ENCODE results near the gene ZNRF3. TPM values are rescaled to one million over a fixed set of nuclear protein-coding genes. Genes with fewer than 3 reads are reported as not detected.
A peak's percentile ranks its signal among the peaks of the same experiment; 100 is the strongest.

The ZNRF3 gene
- total RNA-seq, 6 donors from 2014 or later = 11.4 to 16.9 (median 14.4) TPM

- no peaks in the 10 kb centered on the region for H3K27me3 ChIP-seq
- H3K27ac ChIP-seq = no peak overlapping the region
- H3K4me1 ChIP-seq = no peaks in the 10 kb centered on the region
- DNase-seq = no peak
- no peaks in the 10 kb centered on the region for H3K36me3 ChIP-seq
- 59 to 78% methylated on average over 2 of the region's 2 CpGs for WGBS, 2 donors
- no peak for ATAC-seq (ENCODE audit: low FRiP score in 2 of 2)
- no peaks in the 10 kb centered on the region for H3K9me3 ChIP-seq
- H3K4me3 ChIP-seq = no peak overlapping the region
- no peak for TF ChIP-seq POLR2A (IDR thresholded peaks at IDR 0.05)
- no peak for TF ChIP-seq POLR2AphosphoS5 (IDR thresholded peaks at IDR 0.05)
- no peak for TF ChIP-seq EP300 (IDR thresholded peaks at IDR 0.05)
- TF ChIP-seq, protein P1, sequence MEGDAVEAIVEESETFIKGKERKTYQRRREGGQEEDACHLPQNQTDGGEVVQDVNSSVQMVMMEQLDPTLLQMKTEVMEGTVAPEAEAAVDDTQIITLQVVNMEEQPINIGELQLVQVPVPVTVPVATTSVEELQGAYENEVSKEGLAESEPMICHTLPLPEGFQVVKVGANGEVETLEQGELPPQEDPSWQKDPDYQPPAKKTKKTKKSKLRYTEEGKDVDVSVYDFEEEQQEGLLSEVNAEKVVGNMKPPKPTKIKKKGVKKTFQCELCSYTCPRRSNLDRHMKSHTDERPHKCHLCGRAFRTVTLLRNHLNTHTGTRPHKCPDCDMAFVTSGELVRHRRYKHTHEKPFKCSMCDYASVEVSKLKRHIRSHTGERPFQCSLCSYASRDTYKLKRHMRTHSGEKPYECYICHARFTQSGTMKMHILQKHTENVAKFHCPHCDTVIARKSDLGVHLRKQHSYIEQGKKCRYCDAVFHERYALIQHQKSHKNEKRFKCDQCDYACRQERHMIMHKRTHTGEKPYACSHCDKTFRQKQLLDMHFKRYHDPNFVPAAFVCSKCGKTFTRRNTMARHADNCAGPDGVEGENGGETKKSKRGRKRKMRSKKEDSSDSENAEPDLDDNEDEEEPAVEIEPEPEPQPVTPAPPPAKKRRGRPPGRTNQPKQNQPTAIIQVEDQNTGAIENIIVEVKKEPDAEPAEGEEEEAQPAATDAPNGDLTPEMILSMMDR (IDR thresholded peaks at IDR 0.05) = no peak
Measured at GRCh38 chr22:28969401-28970168, 86.2 kb downstream of the ZNRF3 start.

DNA sequence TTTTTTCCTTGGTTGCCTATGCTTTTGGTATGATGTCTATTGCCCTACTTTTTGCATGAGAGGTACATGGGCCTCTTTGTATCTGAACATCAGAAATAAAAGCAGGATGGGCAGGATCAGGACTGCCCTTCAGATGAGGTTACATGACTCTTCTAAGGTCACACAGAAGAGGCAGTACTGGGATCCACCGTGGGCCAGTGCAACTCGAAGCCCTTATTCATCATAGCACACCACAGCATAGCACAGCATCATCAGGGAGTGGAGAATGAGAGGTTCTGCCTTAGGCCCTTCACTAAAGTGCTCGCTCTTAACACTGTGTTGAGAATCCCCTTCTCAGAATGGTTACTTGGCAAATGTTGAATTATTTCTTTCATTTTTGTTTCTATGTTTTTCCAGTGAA, 90.0 kb downstream of the ZNRF3 start:
- ATAC-seq (ENCODE audit: low FRiP score in 2 of 2) = no peak

DNA sequence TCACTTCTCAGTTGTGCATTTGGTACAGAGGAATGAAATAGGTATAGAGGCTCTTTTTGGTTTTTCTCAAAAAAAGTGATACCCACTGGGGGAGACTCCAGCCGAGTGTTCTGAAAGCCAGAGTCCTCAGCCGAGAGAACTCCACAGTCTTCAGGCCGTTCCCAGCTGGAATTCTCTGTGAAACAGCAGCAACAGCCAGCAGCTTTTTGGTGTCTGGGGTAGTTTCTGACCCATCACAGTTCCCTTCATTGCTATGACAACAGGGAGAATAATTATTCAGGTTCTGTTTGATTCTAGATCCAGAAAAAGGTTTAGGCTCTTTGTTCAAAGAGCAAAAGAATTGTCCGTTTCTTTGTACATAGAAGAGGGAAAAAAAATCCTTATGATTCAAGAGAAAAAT, 93.7 kb downstream of the ZNRF3 start:
- H3K36me3 ChIP-seq = no peaks in the 10 kb centered on the region
- peak overlapping the region; percentile 11 to 72 (median 52) for H3K27ac ChIP-seq
- H3K27me3 ChIP-seq = no peaks in the 10 kb centered on the region
- WGBS, 2 donors = 56 to 66% methylated on average over 4 of the region's 4 CpGs
- ATAC-seq (ENCODE audit: low FRiP score in 2 of 2) = peak in 1 of 2 donors; percentile 31
- TF ChIP-seq, protein P1 (IDR thresholded peaks at IDR 0.05) = no peak
- peaks cover 7 to 23% (median 16%) of the 10 kb centered on the region in 4 donors for H3K4me1 ChIP-seq
- no peaks in the 10 kb centered on the region for H3K9me3 ChIP-seq
- no peak for DNase-seq
- peak overlapping the region in 2 of 4 donors; percentile 11 to 22 for H3K4me3 ChIP-seq

More for the DNA sequence above, 90.0 kb downstream of the ZNRF3 start:
- Histone ChIP-seq H3K27ac (no peak overlapping the region), H3K27me3 (no peaks in the 10 kb centered on the region), H3K36me3 (no peaks in the 10 kb centered on the region), H3K4me1 (peaks cover 4 to 17% (median 11%) of the 10 kb centered on the region in 4 donors), H3K9me3 (no peaks in the 10 kb centered on the region), H3K4me3 (no peak overlapping the region)
- DNase-seq = no peak
- no peak for TF ChIP-seq POLR2AphosphoS5 (IDR thresholded peaks at IDR 0.05)
- WGBS, 2 donors = 50 to 67% methylated on average over 3 of the region's 3 CpGs

DNA sequence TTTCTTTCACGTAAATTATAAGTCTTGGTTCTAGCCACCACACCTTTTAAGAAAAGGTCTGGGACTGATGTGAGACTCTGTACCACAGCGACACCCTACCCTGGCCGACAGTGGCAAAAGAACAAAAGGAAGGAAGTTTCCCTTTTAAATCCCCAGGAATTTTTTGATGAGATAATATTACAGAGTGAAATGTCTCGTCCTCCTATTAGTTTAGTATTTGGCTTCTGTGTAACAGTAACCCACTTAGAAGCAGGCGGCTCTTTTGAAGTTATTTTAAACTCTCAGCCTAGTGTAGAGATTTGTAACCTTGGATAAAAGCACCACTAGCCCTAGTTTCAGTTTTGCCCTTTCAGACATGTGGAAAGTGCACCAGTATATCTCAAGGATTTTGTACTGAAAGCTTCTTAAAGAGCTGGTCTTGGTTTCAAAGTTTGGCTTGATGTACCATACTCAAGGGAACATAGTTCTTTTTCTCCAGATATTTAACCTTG, 94.2 kb downstream of the ZNRF3 start:
- Histone ChIP-seq H3K4me1 (peaks cover 7 to 23% (median 16%) of the 10 kb centered on the region in 4 donors), H3K36me3 (no peaks in the 10 kb centered on the region), H3K27me3 (no peaks in the 10 kb centered on the region), H3K9me3 (no peaks in the 10 kb centered on the region), H3K27ac (peak overlapping the region in 3 of 4 donors; percentile 11 to 72 (median 61)), H3K4me3 (peak overlapping the region in 3 of 4 donors; percentile 3 to 22 (median 11))
- DNase-seq (no peak), ATAC-seq (ENCODE audit: low FRiP score in 2 of 2) (peak in 1 of 2 donors; percentile 62)
- TF ChIP-seq POLR2AphosphoS5 (IDR thresholded peaks at IDR 0.05) = no peak
- TF ChIP-seq, protein P1 (IDR thresholded peaks at IDR 0.05) = no peak
- TF ChIP-seq POLR2A (IDR thresholded peaks at IDR 0.05) = no peak
- TF ChIP-seq EP300 (IDR thresholded peaks at IDR 0.05) = no peak
- 27 to 38% methylated on average over 5 of the region's 5 CpGs for WGBS, 2 donors

DNA sequence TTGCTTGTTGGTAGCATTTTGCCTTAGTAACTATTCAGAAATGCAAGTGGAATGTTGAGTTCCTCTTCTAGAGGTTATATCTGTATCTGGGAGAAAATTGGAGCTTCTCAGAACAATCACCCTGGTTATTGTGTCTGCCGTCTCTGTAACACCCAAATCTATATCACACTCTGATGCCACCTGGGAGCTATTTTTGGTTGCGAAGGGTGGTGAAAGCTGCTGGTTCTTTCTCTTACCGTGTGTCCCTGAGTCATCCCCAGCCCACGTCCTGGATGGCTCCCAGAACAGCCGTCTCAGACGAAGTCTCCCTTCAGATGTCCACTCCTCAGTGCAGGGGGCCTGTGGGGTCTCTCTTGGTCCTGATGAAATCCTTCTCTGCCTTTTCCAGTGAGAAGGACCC, 94.8 kb downstream of the ZNRF3 start:
- Histone ChIP-seq H3K4me1 (peaks cover 10 to 23% (median 19%) of the 10 kb centered on the region in 4 donors), H3K36me3 (no peaks in the 10 kb centered on the region), H3K9me3 (no peaks in the 10 kb centered on the region), H3K27me3 (no peaks in the 10 kb centered on the region), H3K27ac (peak overlapping the region in 3 of 4 donors; percentile 11 to 72 (median 61)), H3K4me3 (no peak overlapping the region)
- DNase-seq (no peak), ATAC-seq (ENCODE audit: low FRiP score in 2 of 2) (peak in 1 of 2 donors; percentile 59)
- TF ChIP-seq, protein P1 (IDR thresholded peaks at IDR 0.05) = no peak
- TF ChIP-seq EP300 (IDR thresholded peaks at IDR 0.05) = no peak
- TF ChIP-seq POLR2A (IDR thresholded peaks at IDR 0.05) = no peak
- TF ChIP-seq POLR2AphosphoS5 (IDR thresholded peaks at IDR 0.05) = no peak
- 47 to 51% methylated on average over 6 of the region's 6 CpGs for WGBS, 2 donors

Data from upper lobe of left lung (tissue), 6 donors.